NCI-H2029 (cell line): ENCODE measurements around the gene GBGT1.
A peak's percentile ranks its signal among the peaks of the same experiment; 100 is the strongest.

ENCODE experiments used
- DNase-seq: peaks from one replicate; lab custom pipeline; 2025; lab: John Stamatoyannopoulos, UW

GBGT1 gene

GRCh38 chr9:133162861-133163503, 732 bp downstream of the GBGT1 start:
- no peak for DNase-seq

GRCh38 chr9:133161547-133161950, 2.2 kb downstream of the GBGT1 start:
- no peak for DNase-seq

- peak; percentile 28 for DNase-seq
These were observed 2.8 kb downstream of the GBGT1 start for GRCh38 chr9:133160742-133161546.

GRCh38 chr9:133158695-133159094, 5.0 kb downstream of the GBGT1 start:
- no peak for DNase-seq

DNA sequence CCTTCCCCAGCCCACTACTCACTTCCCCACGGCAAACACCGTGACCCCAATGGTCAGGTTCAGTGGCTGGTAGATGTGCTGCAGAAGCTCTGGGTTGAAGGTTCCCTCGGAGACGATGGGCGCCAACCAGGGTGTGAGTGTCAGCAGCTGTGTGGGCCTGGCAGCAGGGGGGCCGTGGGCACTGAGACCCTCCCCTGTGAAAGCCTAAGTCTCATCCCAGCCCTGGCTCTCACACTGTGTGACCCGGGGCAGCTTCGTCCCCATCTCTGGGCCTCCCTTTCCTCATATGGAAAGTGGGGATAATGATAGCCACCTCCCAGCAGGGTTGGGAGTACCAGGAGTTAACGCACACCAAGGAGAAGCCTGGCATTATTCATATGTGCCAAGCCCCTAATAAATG, 8.6 kb downstream of the GBGT1 start:
- no peak for DNase-seq

DNA sequence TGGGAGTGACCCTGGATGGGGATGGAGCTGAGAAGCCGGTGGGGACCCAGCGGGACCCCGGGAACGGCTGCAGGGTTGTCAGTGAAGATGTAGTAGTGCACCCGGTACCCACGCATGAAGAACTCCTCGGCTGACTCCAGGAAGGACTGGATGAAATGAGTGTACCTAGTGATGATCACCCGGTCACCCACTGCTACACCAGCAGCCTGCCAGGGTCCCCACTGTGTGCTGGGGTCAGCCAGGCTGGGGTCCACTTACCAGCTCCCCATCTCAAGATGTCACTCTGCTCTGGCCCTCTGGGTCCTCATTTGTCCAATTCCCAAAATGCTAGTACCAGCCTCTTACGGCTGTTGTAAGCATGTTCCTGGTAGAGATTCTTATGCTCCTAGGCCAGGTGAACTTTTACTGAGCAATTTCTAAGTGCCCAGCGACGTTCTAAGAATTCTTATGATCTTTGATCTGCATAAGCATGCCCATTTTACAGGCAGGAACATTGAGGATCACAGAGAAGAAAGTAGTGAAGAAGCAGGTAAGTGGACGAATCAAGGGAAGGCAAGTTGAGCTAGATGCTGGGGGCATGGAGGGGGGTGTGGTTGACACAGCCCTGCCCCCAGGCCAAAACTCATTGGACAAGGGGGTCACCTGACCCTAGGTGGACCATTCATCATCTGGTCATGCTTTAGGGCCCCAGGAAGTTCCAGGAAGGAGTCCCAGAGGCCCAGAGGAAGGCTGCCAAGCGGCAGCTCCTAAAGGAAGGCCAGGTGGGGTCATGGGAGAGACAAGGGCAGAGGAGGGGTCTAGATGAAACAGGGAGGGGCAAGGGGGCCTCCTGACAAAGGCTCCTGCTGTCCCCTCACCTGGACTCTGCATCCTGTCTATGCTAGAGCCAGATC, 9.4 kb downstream of the GBGT1 start:
- DNase-seq: no peak

- no peak for DNase-seq
These were observed 10.3 kb downstream of the GBGT1 start for GRCh38 chr9:133153227-133154096.

- no peak for DNase-seq
These were observed 11.9 kb downstream of the GBGT1 start for GRCh38 chr9:133151601-133152525.

GRCh38 chr9:133151041-133151440, 12.7 kb downstream of the GBGT1 start:
- no peak for DNase-seq

- peak; percentile 87 for DNase-seq
These were observed 14.3 kb downstream of the GBGT1 start for GRCh38 chr9:133149130-133150015.

DNA sequence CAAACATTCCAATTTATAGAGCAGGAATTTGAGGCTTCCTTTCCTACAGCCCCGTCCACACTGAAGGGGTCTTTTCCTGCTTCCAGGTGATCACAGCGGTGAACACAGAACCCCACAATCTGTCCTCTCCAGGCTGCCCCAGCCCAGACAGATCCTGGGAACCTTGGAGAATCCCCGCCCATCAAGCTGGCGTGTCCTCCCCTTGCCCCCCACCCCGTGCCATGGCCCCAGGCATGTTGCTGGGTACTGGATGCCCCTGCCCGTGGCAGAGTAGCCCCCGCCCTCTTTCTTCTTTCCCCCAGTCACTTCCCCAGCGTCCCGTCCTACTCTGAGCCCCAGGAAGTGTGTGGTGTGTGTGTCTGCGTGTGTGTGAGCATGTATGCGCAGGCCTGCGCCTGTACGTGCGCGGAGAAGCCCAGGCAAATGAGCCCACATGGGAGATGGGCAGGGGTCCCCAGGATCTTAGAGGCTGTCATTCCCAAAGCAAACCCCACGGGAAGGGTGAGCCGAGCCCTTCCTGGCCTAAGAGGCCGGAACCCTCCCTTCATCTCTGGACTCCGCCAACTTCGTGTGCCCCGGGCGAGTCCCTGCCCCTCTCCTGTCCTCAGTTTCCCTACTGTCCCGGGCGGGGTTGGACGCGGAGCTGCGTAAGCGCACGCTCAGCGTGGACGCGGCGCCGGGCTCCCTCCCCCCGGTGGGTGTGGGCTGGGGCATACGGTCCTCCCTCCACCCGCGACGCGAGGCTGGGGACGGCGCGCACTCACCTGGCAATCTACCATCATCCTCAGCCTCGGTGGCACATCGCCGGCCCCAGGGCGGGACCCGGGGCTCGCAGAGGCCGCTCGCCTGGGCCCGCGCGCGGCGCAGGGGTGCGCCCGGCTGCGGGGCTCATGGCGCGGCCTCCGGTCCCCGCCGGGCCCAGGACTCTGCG, 15.2 kb downstream of the GBGT1 start:
- DNase-seq: peak; percentile 41

DNA sequence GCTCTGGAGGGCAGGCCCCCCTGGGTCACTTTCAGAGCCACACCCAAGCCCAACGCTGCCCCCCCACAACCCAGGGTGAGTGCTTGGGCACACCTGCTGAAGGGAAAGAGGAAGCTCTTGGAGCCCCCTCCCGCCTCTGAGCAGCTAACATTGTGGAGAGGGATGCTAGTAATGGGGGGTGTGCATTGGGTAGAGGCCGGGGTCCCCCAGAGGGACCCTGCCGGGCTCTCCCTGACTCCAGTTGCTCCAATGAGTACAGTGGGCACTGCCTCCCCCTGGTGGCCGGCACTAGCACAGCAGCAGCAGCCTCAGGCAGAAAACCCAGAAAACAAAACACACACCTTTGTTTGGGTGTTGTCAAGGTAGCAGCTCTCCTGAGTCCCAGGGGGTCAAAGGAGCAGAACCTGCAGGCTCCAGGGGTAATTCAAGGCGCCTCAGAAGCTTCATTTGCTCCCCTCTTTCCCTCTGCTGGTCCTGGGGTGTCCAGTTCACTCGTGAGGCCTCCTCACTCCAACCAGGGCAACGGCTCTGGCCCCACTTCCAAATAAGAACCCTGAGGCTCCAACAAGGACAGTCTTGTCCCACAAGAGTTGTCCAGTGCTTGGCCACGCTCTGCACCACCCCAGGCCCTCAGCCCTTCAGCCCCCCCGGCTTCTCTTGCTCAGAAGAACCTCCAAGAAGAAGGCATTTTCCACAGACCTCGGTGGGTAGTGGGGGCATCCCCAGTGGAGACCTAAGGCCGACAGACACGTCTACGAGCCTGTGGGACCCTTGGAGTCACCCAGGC, 16.1 kb downstream of the GBGT1 start:
- peak; percentile 76 for DNase-seq

GRCh38 chr9:133146746-133147411, 16.8 kb downstream of the GBGT1 start:
- no peak for DNase-seq

DNA sequence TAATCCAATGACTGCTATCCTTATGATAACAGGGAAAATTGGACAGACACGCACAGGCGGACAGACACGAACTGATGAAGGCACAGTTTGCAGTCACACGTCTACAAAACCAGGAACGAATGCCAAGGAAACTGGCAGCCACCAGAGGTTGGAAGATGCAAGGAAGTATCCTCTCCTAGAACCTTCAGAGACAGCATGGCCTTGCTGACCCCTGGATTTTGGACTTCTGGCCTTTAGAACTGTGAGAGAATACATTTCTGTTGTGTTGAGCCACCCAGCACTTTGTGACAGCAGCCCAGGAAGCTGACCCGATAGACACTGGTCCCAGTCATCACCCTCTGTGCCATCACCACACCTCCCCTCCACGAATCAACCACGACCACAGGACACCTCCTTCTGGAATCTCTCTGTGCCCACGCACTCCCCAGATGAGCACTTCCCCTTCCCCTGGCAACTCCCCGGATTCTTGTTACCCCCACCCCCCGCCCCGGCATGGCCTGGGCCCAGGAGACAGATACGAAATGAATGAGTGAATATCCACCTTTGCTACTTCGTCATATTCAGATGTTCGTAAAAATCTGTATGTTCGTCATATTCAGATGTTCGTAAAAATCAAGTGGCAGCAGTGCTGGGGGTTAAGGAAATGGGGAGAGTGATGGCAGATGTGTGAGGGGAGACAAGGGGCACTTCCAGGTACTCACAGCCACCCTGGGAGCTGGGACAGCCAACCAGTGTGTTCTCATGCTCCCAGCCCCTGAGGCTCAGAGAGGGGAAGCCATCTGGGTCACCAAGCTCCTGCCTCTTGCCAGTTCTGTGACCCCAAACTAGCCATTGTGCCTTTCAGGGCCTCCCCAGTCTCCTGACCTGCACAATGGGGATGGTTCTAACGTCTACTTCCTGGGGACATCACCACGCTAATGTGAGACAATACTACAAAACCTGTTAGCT, 18.5 kb downstream of the GBGT1 start:
- DNase-seq: no peak

DNA sequence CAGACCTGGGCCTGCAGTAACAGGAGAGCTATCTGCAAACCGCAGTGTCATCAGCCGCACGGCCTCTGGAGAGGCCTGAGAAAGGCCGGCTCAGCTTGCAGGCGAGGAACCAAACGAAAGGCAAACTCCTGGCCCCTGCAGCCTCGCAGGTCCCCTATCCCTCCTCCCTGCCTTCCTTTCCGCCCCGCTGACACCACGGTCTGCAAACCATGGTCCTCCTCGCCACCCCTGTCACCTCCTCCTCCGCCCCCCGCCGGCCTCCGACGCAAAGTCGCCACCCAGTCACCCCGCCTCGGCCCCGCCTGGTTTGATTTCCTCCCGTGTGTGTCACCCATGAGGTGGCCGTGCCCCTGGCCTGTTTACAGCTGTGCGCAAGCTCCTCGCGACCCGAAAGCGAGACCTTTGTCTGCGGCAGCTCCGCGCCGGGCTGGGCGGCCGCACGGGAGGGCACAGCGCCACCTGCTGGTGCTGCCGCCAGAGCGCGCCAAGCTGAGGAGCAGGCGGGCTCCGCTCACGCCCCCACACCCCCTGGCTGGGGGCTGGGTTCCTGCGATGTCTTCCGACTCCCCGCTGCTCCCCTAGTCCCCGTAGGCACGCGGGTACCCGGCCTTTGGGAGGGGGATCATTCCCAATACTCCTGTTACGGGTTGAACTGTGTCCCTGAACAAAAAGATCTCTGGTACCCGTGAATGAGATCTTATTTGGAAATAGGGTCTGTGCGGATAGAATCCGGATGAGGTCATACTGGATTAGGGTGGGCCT, 19.4 kb downstream of the GBGT1 start:
- DNase-seq: peak; percentile 81
